Measurements from ENCODE around the gene GRIN2A.
"Not testable (repeated sequence)": the region's sequence is repeated elsewhere in the genome, so short reads cannot be mapped to it uniquely, and the experiment has no call there.

The GRIN2A gene

DNA sequence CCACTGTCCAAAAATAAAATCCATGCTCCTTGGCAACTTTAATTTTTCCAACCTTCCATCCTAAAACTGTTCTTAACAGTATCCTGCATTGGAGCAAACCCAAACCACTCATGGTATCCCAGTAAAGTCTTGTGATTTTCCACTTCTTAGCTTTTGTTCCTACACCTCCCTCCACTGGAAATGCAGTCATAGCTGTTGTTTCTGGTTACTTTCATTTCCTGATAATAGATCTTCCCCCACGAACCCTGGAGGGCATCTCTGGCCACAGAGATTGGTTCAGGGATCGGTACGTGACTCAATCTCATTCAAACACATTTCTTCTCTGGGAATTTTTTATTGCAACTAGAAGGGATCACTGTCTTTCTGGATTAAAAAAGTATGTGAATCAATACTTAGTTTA, 276.0 kb downstream of the GRIN2A start:
- H3K27me3 ChIP-seq (ENCODE audit: low read depth) = no peaks in the 10 kb centered on the region
- no peaks in the 10 kb centered on the region for H3K9me3 ChIP-seq
- in situ Hi-C loops (cut with MboI; ENCODE audit: low sequenced_read_pairs) = no loop called here
- H3K4me1 ChIP-seq = no peaks in the 10 kb centered on the region
- no peak for DNase-seq (ENCODE audit: low spot score in 2 of 2)
- no peaks in the 10 kb centered on the region for H3K36me3 ChIP-seq (replicated peaks)
- no peak overlapping the region for H3K4me3 ChIP-seq

DNA sequence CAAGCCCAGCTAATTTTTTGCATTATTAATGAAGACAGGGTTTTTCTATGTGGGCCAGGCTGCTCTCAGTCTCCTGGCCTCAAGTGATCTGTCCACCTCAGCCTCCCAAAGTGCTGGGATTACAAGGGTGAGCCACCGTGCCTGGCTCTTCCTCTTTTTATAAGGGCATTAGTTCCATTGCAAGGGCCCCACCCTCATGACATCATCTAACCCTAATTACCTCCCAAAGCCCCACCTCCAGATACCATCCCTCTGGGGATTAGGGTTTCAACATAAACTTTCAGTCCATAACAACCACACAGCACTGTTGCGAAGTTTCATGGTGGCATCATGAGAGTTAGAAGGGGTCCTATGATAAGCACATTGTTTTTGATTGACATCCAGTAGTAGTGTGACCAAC, 277.7 kb downstream of the GRIN2A start:
- no peaks in the 10 kb centered on the region for H3K36me3 ChIP-seq (replicated peaks)
- DNase-seq (ENCODE audit: low spot score in 2 of 2) = no peak
- H3K4me1 ChIP-seq = no peaks in the 10 kb centered on the region
- no peak overlapping the region for H3K4me3 ChIP-seq
- no peaks in the 10 kb centered on the region for H3K27me3 ChIP-seq (ENCODE audit: low read depth)
- in situ Hi-C loops (cut with MboI; ENCODE audit: low sequenced_read_pairs) = no loop called here
- H3K9me3 ChIP-seq = no peaks in the 10 kb centered on the region

GRCh38 chr16:9900576-9900975, 281.7 kb downstream of the GRIN2A start:
- Histone ChIP-seq H3K36me3 (replicated peaks) (no peaks in the 10 kb centered on the region), H3K4me3 (no peak overlapping the region), H3K4me1 (no peaks in the 10 kb centered on the region), H3K27me3 (ENCODE audit: low read depth) (no peaks in the 10 kb centered on the region), H3K9me3 (no peaks in the 10 kb centered on the region)
- in situ Hi-C loops (cut with MboI; ENCODE audit: low sequenced_read_pairs) = no loop called here
- no peak for DNase-seq (ENCODE audit: low spot score in 2 of 2)

GRCh38 chr16:9898555-9898954, 283.7 kb downstream of the GRIN2A start:
- Histone ChIP-seq H3K36me3 (replicated peaks) (no peaks in the 10 kb centered on the region), H3K4me3 (no peak overlapping the region), H3K9me3 (no peaks in the 10 kb centered on the region), H3K4me1 (no peaks in the 10 kb centered on the region), H3K27me3 (ENCODE audit: low read depth) (no peaks in the 10 kb centered on the region)
- in situ Hi-C loops (cut with MboI; ENCODE audit: low sequenced_read_pairs) = no loop called here
- no peak for DNase-seq (ENCODE audit: low spot score in 2 of 2)

GRCh38 chr16:9898124-9898523, 284.1 kb downstream of the GRIN2A start:
- Histone ChIP-seq H3K4me1 (no peaks in the 10 kb centered on the region), H3K36me3 (replicated peaks) (no peaks in the 10 kb centered on the region), H3K27me3 (ENCODE audit: low read depth) (no peaks in the 10 kb centered on the region), H3K9me3 (no peaks in the 10 kb centered on the region), H3K4me3 (no peak overlapping the region)
- no peak for DNase-seq (ENCODE audit: low spot score in 2 of 2)
- in situ Hi-C loops (cut with MboI; ENCODE audit: low sequenced_read_pairs) = no loop called here

- Histone ChIP-seq H3K4me3 (no peak overlapping the region), H3K4me1 (no peaks in the 10 kb centered on the region), H3K36me3 (replicated peaks) (no peaks in the 10 kb centered on the region), H3K27me3 (ENCODE audit: low read depth) (no peaks in the 10 kb centered on the region), H3K9me3 (no peaks in the 10 kb centered on the region)
- DNase-seq (ENCODE audit: low spot score in 2 of 2) = no peak
- in situ Hi-C loops (cut with MboI; ENCODE audit: low sequenced_read_pairs) = no loop called here
Observed at GRCh38 chr16:9895817-9896216, 286.4 kb downstream of the GRIN2A start.

GRCh38 chr16:9885876-9886275, 296.4 kb downstream of the GRIN2A start:
- DNase-seq (ENCODE audit: low spot score in 2 of 2) = no peak
- in situ Hi-C loops (cut with MboI; ENCODE audit: low sequenced_read_pairs) = no loop called here

GRCh38 chr16:9885467-9885866, 296.8 kb downstream of the GRIN2A start:
- Histone ChIP-seq H3K36me3 (replicated peaks) (no peaks in the 10 kb centered on the region), H3K27me3 (ENCODE audit: low read depth) (no peaks in the 10 kb centered on the region), H3K9me3 (no peaks in the 10 kb centered on the region), H3K4me1 (no peaks in the 10 kb centered on the region), H3K4me3 (no peak overlapping the region)
- no peak for DNase-seq (ENCODE audit: low spot score in 2 of 2)
- in situ Hi-C loops (cut with MboI; ENCODE audit: low sequenced_read_pairs) = no loop called here

More at GRCh38 chr16:9885876-9886275, 296.4 kb downstream of the GRIN2A start:
- Histone ChIP-seq H3K4me3 (no peak overlapping the region), H3K36me3 (replicated peaks) (no peaks in the 10 kb centered on the region), H3K9me3 (no peaks in the 10 kb centered on the region), H3K27me3 (ENCODE audit: low read depth) (no peaks in the 10 kb centered on the region), H3K4me1 (no peaks in the 10 kb centered on the region)

DNA sequence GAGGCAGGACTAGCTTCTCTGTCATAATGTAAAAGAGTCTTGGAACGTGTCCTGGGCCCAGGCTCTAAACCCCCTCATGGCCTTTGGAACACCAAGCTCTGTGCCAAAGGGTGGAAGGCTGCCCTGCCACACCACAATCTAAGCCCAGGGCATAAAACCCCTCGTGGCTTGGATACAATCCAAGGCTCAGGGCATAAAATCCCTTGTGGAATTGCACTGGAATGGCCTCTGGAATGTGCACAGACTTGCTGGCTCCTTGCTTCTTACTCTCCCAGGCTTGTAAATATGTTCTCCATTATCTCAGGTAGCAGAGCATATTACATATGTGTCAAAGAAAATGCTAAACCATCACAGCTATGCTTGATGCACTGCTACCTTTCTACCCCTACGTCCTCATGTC, 306.2 kb downstream of the GRIN2A start:
- H3K4me3 ChIP-seq; H3K27me3 ChIP-seq (ENCODE audit: low read depth); DNase-seq (ENCODE audit: low spot score in 2 of 2); H3K36me3 ChIP-seq (replicated peaks); in situ Hi-C loops (cut with MboI; ENCODE audit: low sequenced_read_pairs); H3K4me1 ChIP-seq; H3K9me3 ChIP-seq: not testable (repeated sequence)

DNA sequence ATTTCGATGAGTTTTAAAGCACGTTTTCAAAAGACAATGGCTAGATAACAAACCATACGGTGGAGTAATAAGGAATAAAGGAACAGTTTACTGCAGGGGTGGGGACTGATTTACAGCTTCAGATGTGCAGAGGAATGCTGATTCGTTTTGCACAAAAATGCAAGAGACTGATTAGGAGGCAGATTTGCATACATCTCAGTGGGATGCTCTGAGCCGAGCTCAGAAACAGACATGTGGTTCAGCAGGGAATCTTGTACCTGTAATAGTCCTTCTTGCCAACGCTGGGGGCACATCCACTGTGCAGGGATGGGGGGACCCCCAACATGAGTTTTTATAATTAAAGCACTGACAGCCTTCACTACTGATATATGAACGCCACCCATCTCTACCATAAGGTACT, 308.0 kb downstream of the GRIN2A start:
- in situ Hi-C loops (cut with MboI; ENCODE audit: low sequenced_read_pairs) = no loop called here

DNA sequence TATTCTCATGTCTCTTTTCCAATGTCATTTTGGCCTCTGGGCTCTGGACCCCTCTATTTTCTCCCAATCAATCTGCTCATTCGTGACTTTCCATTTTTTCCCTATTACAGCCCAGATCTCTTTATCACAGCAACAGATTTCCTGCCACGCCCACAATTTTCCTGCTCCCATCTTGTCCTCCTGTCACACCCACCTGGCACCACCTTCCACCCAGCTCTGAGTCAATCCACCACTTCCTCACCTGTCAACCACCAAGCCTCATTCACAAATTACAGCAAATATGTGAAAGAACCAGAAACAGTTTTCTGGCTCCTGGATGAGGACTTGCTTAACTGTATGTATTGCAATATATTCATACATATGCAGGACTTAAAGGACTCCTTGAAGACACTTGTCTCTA, 311.3 kb downstream of the GRIN2A start:
- H3K9me3 ChIP-seq = no peaks in the 10 kb centered on the region
- no peak overlapping the region for H3K4me3 ChIP-seq
- no peaks in the 10 kb centered on the region for H3K27me3 ChIP-seq (ENCODE audit: low read depth)
- no peak for DNase-seq (ENCODE audit: low spot score in 2 of 2)
- in situ Hi-C loops (cut with MboI; ENCODE audit: low sequenced_read_pairs) = no loop called here
- no peaks in the 10 kb centered on the region for H3K36me3 ChIP-seq (replicated peaks)
- H3K4me1 ChIP-seq = no peaks in the 10 kb centered on the region

More for the DNA sequence above, 308.0 kb downstream of the GRIN2A start:
- Histone ChIP-seq H3K36me3 (replicated peaks) (no peaks in the 10 kb centered on the region), H3K9me3 (no peaks in the 10 kb centered on the region), H3K27me3 (ENCODE audit: low read depth) (no peaks in the 10 kb centered on the region), H3K4me3 (no peak overlapping the region), H3K4me1 (no peaks in the 10 kb centered on the region)
- no peak for DNase-seq (ENCODE audit: low spot score in 2 of 2)

GRCh38 chr16:9869776-9870175, 312.5 kb downstream of the GRIN2A start:
- Histone ChIP-seq H3K9me3 (no peaks in the 10 kb centered on the region), H3K4me1 (no peaks in the 10 kb centered on the region), H3K27me3 (ENCODE audit: low read depth) (no peaks in the 10 kb centered on the region), H3K36me3 (replicated peaks) (no peaks in the 10 kb centered on the region), H3K4me3 (no peak overlapping the region)
- in situ Hi-C loops (cut with MboI; ENCODE audit: low sequenced_read_pairs) = no loop called here
- no peak for DNase-seq (ENCODE audit: low spot score in 2 of 2)

DNA sequence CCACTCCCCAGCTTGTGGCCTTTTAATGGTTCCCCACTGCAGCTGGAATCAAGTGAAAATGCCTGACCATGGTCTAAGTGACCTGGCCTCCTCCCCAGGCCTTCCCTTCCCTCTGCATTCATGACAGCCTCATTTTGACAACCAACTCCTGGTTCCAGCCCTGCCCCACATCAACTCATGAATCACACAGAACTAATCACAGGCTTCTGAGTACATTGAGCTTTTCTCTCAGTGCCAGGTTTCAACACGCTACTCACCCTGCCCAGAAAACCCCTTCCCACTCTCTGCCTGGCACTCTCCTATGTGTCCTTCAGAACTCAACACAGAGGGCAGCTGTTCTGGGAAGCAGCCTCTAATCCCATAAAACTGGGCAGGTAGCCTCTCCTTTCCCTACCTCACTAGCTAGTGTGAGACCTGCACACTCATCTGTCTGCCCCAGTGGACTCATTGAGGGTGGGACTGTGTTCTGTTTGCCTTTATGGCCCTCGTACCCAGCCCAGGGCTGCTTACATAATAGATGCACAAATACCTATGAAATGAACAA, 313.6 kb downstream of the GRIN2A start:
- Histone ChIP-seq H3K4me3 (no peak overlapping the region), H3K4me1 (no peaks in the 10 kb centered on the region), H3K36me3 (replicated peaks) (no peaks in the 10 kb centered on the region), H3K27me3 (ENCODE audit: low read depth) (no peaks in the 10 kb centered on the region), H3K9me3 (no peaks in the 10 kb centered on the region)
- in situ Hi-C loops (cut with MboI; ENCODE audit: low sequenced_read_pairs) = no loop called here
- no peak for DNase-seq (ENCODE audit: low spot score in 2 of 2)

DNA sequence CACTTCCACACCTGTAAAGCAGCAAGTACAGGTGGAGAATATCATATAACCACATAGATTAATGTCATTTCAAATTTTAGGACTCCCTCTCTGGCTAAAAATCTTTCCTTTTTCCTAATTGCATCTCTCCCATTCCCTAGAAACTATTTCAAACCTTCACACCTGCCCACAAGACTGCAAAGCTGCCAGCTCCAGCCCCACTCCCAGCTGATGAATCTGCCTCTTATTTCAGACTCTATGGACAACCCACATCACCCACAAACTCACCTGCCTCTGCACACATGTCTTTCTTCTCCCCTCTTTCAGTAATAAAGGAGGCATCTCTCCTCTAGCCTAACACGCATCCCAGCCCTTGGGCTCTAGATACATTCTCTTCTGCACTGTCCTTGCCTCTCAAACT, 315.1 kb downstream of the GRIN2A start:
- no peaks in the 10 kb centered on the region for H3K9me3 ChIP-seq
- H3K27me3 ChIP-seq (ENCODE audit: low read depth) = no peaks in the 10 kb centered on the region
- no peak for DNase-seq (ENCODE audit: low spot score in 2 of 2)
- H3K4me3 ChIP-seq = no peak overlapping the region
- in situ Hi-C loops (cut with MboI; ENCODE audit: low sequenced_read_pairs) = no loop called here
- H3K36me3 ChIP-seq (replicated peaks) = no peaks in the 10 kb centered on the region
- H3K4me1 ChIP-seq = no peaks in the 10 kb centered on the region

- no peaks in the 10 kb centered on the region for H3K9me3 ChIP-seq
- H3K27me3 ChIP-seq (ENCODE audit: low read depth) = no peaks in the 10 kb centered on the region
- no peak overlapping the region for H3K4me3 ChIP-seq
- in situ Hi-C loops (cut with MboI; ENCODE audit: low sequenced_read_pairs) = no loop called here
- H3K36me3 ChIP-seq (replicated peaks) = no peaks in the 10 kb centered on the region
- DNase-seq (ENCODE audit: low spot score in 2 of 2) = no peak
- no peaks in the 10 kb centered on the region for H3K4me1 ChIP-seq
Observed at GRCh38 chr16:9864461-9864860, 317.8 kb downstream of the GRIN2A start.
